BLaER1 (cell line): ENCODE data around the gene RPL7L1.
A peak's percentile ranks its signal among the peaks of the same experiment; 100 is the strongest.
"Not testable (repeated sequence)": the region's sequence is repeated elsewhere in the genome, so short reads cannot be mapped to it uniquely, and the experiment has no call there.

Experiments used
- H3K27ac ChIP-seq: shearing (Covaris generic); formaldehyde crosslinking; 2 replicates; pipeline ENCODE4 v1.8.1; 2022
- H3K27me3 ChIP-seq: shearing (Covaris generic); formaldehyde crosslinking; 2 replicates; pipeline ENCODE4 v1.8.1; 2022
- H3K36me3 ChIP-seq: shearing (Covaris generic); formaldehyde crosslinking; 2 replicates; pipeline ENCODE4 v1.8.1; 2022
- H3K4me1 ChIP-seq: shearing (Covaris generic); formaldehyde crosslinking; 2 replicates; pipeline ENCODE4 v1.8.1; 2022
- H3K4me2 ChIP-seq: shearing (Covaris generic); formaldehyde crosslinking; 2 replicates; pipeline ENCODE4 v1.8.1; 2022
- H3K4me3 ChIP-seq: shearing (Covaris generic); formaldehyde crosslinking; 2 replicates; pipeline ENCODE4 v1.8.1; 2022
- H3K9ac ChIP-seq: shearing (Covaris generic); formaldehyde crosslinking; 2 replicates; pipeline ENCODE4 v1.8.1; 2022
- H3K9me3 ChIP-seq: shearing (Covaris generic); formaldehyde crosslinking; 2 replicates; pipeline ENCODE4 v1.8.1; 2022
- H4K20me1 ChIP-seq: shearing (Covaris generic); formaldehyde crosslinking; 2 replicates; pipeline ENCODE4 v1.8.1; 2022
- Cebpa-rat ChIP-seq: shearing (Covaris generic); IDR thresholded peaks from 2 replicates; pipeline ENCODE4 v1.8.1; 2022

RPL7L1 gene

GRCh38 chr6:42864602-42865001, 14.8 kb upstream of the RPL7L1 start:
- no peaks in the 10 kb centered on the region for H3K9me3 ChIP-seq
- no peaks in the 10 kb centered on the region for H3K27me3 ChIP-seq
- H3K36me3 ChIP-seq, result peaks cover 81% of the 10 kb centered on the region
- no peak overlapping the region for H3K4me3 ChIP-seq
- H4K20me1 ChIP-seq, result no peaks in the 10 kb centered on the region
- no peak overlapping the region for H3K9ac ChIP-seq
- H3K4me2 ChIP-seq, result no peak overlapping the region
- no peak for TF ChIP-seq Cebpa-rat
- no peak overlapping the region for H3K27ac ChIP-seq
- H3K4me1 ChIP-seq, result no peaks in the 10 kb centered on the region

DNA sequence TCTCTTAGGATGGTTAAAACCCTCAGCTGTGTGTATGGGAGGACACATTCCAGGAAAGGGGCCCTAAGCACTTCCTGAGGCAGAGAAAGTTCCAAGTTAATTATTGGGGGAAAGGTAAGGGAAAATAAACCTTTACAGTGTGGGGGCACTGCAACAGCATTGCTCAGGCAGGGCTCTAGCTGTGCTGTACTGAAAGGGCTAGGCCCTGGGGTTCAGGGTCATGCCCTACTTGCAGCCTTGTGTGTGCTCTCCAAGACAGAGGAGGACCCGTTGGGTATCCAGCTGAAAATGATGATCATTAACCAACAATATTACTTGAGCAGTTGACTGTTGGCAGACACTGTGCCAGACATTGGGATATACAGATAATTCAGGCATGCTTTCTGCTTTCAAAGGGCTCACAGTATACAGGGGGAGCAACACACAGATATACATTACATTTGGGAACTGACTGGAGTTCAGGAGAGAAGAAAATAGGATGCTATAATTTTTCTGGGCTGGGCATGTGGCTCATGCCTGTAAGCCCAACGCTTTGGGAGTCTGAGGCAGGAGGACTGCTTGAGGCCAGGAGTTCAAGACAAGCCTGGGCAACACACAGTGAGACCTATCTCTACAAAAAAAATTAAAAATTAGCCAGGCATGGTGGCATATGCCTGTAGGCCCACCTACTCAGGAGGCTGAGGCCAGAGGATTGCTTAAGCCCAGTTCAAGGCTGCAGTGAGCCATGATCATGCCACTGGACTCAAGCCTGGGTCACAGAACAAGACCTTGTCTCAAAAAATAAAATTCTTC, 9.1 kb upstream of the RPL7L1 start:
- TF ChIP-seq Cebpa-rat, result no peak
- Histone ChIP-seq H3K9ac (no peak overlapping the region), H3K9me3 (no peaks in the 10 kb centered on the region), H3K27ac (no peak overlapping the region), H3K4me1 (peaks cover 9% of the 10 kb centered on the region), H3K4me2 (no peak overlapping the region), H3K4me3 (no peak overlapping the region), H3K27me3 (no peaks in the 10 kb centered on the region), H3K36me3 (peaks cover 30% of the 10 kb centered on the region), H4K20me1 (no peaks in the 10 kb centered on the region)

DNA sequence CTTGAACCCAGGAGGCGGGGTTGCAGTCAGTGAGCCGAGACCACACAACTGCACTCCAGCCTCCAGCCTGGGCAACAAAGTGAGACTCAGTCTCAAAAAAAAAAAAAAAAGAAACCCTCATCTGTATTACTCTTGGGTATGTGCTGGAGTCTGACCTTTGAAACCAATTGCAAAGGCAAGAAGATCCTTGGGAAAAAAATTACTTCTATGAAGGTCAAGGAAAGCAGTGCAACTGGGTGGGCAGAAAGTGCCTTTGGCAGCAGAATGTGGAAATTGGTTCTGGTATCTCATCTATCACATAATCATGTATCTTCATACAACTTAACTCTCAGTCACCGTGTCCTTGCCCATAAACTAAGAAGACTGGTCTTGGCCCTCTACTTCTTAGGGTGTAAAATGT, 7.7 kb upstream of the RPL7L1 start:
- no peak overlapping the region for H3K27ac ChIP-seq

GRCh38 chr6:42873313-42873712, 6.1 kb upstream of the RPL7L1 start:
- no peak overlapping the region for H3K4me2 ChIP-seq
- peaks cover 9% of the 10 kb centered on the region for H3K4me1 ChIP-seq
- no peaks in the 10 kb centered on the region for H3K27me3 ChIP-seq
- no peaks in the 10 kb centered on the region for H3K9me3 ChIP-seq
- H3K36me3 ChIP-seq, result peaks cover 9% of the 10 kb centered on the region; the same call in 1 of the 2 replicates
- H3K4me3 ChIP-seq, result no peak overlapping the region
- TF ChIP-seq Cebpa-rat, result no peak
- H3K27ac ChIP-seq, result no peak overlapping the region
- no peaks in the 10 kb centered on the region for H4K20me1 ChIP-seq
- no peak overlapping the region for H3K9ac ChIP-seq

More for the DNA sequence above, 7.7 kb upstream of the RPL7L1 start:
- H3K27me3 ChIP-seq, result no peaks in the 10 kb centered on the region
- peak overlapping the region; percentile 0; the same call in 1 of the 2 replicates for H3K4me2 ChIP-seq
- H3K4me3 ChIP-seq, result no peak overlapping the region
- H3K9ac ChIP-seq, result no peak overlapping the region
- no peaks in the 10 kb centered on the region for H3K9me3 ChIP-seq
- no peak for TF ChIP-seq Cebpa-rat
- H3K4me1 ChIP-seq, result peaks cover 9% of the 10 kb centered on the region
- H4K20me1 ChIP-seq, result no peaks in the 10 kb centered on the region
- peaks cover 20% of the 10 kb centered on the region for H3K36me3 ChIP-seq

GRCh38 chr6:42877695-42878094, 1.7 kb upstream of the RPL7L1 start:
- TF ChIP-seq Cebpa-rat, result no peak
- Histone ChIP-seq H3K4me1 (peaks cover 29% of the 10 kb centered on the region), H3K4me3 (no peak overlapping the region), H3K4me2 (no peak overlapping the region), H4K20me1 (peaks cover 19% of the 10 kb centered on the region), H3K27me3 (no peaks in the 10 kb centered on the region), H3K9ac (no peak overlapping the region), H3K9me3 (no peaks in the 10 kb centered on the region), H3K36me3 (peaks cover 18% of the 10 kb centered on the region), H3K27ac (no peak overlapping the region)

GRCh38 chr6:42880240-42880817, 913 bp downstream of the RPL7L1 start:
- Histone ChIP-seq H3K4me1 (peaks cover 33% of the 10 kb centered on the region), H3K27ac (peak overlapping the region; percentile 98), H3K36me3 (peaks cover 44% of the 10 kb centered on the region), H4K20me1 (peaks cover 45% of the 10 kb centered on the region), H3K4me3 (peak overlapping the region; percentile 86), H3K9ac (peak overlapping the region; percentile 99), H3K4me2 (peak overlapping the region; percentile 88)
- H3K27me3 ChIP-seq, H3K9me3 ChIP-seq: not testable (repeated sequence)

DNA sequence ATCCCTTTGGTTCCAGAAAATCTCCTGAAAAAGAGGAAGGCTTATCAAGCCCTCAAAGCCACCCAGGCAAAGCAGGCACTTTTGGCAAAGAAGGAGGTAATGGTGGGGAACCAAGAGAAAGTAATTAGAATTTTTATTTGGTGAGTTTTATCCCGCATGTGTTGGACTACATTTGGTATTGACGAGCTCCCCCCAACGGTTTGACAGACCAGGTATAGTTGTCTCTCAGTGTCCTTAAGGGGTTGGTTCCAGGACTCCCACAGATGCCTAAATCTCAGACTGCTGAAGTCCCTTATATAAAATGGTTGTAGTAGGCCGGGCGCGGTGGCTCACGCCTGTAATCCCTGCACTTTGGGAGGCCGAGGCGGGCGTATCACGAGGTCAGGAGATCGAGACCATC, 1.5 kb downstream of the RPL7L1 start:
- Histone ChIP-seq H3K36me3 (peaks cover 49% of the 10 kb centered on the region), H3K4me2 (peak overlapping the region; percentile 88), H3K4me1 (peaks cover 33% of the 10 kb centered on the region), H4K20me1 (peaks cover 51% of the 10 kb centered on the region), H3K9ac (peak overlapping the region; percentile 99), H3K27ac (peak overlapping the region; percentile 98), H3K4me3 (peak overlapping the region; percentile 86)
- H3K9me3 ChIP-seq, H3K27me3 ChIP-seq: not testable (repeated sequence)

GRCh38 chr6:42885702-42886101, 6.3 kb downstream of the RPL7L1 start:
- H3K4me1 ChIP-seq, result peaks cover 37% of the 10 kb centered on the region
- H3K9me3 ChIP-seq, result no peaks in the 10 kb centered on the region
- H3K4me2 ChIP-seq, result no peak overlapping the region
- peaks cover 72% of the 10 kb centered on the region for H3K36me3 ChIP-seq
- H4K20me1 ChIP-seq, result peaks cover 64% of the 10 kb centered on the region
- H3K4me3 ChIP-seq, result no peak overlapping the region
- H3K9ac ChIP-seq, result no peak overlapping the region
- TF ChIP-seq Cebpa-rat, result no peak
- H3K27ac ChIP-seq, result no peak overlapping the region
- H3K27me3 ChIP-seq, result no peaks in the 10 kb centered on the region

DNA sequence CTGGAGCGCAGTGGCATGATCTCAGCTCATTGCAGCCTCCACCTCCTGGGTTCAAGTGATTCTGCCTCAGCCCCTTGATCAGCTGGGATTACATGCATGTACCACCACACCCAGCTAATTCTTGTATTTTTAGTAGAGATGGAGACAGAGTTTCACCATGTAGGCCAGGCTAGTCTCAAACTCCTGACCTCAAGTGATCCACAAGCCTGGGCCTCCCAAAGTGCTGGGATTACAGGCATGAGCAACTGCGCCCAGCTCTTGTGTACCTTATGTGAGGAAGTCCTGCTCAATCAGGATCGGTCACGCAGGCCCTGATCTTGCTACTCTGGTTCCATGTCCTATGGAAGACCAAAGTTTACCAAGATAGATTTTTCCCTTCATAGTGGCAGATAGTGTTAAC, 8.8 kb downstream of the RPL7L1 start:
- H3K27me3 ChIP-seq, H3K4me3 ChIP-seq, H3K27ac ChIP-seq, H3K9ac ChIP-seq, H3K4me2 ChIP-seq, H3K9me3 ChIP-seq: not testable (repeated sequence)
- Histone ChIP-seq H4K20me1 (peaks cover 40% of the 10 kb centered on the region), H3K36me3 (peaks cover 50% of the 10 kb centered on the region), H3K4me1 (peaks cover 36% of the 10 kb centered on the region)

- Histone ChIP-seq H4K20me1 (peaks cover 23% of the 10 kb centered on the region), H3K4me3 (peak overlapping the region; percentile 76), H3K27ac (peak overlapping the region; percentile 89; the same call in 1 of the 2 replicates), H3K36me3 (peaks cover 33% of the 10 kb centered on the region), H3K9me3 (no peaks in the 10 kb centered on the region), H3K9ac (peak overlapping the region; percentile 92), H3K4me2 (peak overlapping the region; percentile 82), H3K27me3 (no peaks in the 10 kb centered on the region), H3K4me1 (peaks cover 52% of the 10 kb centered on the region)
- TF ChIP-seq Cebpa-rat, result no peak
Measured at GRCh38 chr6:42889815-42890214, 10.4 kb downstream of the RPL7L1 start.
